Glomerular visceral epithelial cell (primary cell): ENCODE results near the gene CCSER2.

Source experiments
- DNase-seq: peaks from one replicate; pipeline ENCODE4 v3.0.0-alpha.2; 2016; ENCODE audit errors: extremely low spot score

The CCSER2 gene

GRCh38 chr10:84348860-84349259 lies 20.5 kb downstream of the CCSER2 start:
- DNase-seq: no peak

- peak; percentile 52 for DNase-seq
These were observed 24.0 kb downstream of the CCSER2 start for GRCh38 chr10:84352251-84352842.

DNA sequence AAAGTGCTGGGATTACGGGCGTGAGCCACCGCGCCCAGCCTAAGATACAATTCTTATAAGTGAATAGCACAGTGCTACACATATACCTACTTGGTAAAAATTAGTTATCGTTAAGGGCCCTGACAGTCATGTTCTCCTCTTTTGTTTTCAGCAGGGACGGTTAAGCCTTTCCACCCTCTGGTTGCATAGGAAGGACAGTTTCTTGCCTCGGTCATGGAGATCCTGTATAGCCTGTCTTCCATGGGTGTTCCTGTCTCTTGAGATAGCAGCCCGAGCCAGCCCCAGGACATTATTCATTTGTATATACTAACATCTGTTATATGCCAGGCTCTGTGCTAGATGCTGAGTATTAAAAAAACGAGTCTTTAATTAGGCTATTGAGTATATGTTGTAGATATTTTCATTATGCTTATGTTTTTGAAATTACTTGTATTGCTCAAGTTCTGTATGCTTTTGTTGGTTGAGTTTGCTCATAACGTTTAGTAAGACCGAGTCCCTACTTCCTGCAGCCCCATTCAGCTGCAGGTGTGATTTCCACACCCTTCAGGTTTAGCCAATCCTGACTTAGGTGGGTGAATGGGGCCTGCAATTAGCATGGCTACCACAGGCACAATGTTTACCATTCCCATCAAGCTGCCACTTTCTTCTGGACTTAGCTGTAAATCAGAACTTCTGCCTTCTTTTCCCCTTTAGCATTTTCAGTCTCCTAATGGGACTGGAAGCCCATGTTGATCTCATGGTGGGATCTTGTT lies 24.8 kb downstream of the CCSER2 start:
- DNase-seq: no peak

DNA sequence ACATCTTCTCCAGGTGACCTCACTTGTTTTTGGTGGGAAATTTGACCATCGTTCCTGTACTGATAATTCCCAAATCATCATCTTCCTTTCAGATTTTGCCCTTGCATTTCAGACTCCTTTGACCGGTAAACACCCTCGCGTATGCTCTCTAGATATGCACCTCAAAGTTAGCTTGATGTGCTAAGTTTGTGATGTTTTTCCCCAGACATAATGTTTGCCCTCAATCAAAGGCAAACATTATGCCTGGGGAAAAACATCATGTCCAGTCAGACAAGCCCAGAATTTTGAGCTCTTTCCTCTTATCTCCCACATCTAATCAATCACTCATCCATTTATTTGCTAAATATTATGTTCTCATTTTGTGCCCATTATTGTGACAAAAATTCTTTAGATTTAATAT lies 26.2 kb downstream of the CCSER2 start:
- no peak for DNase-seq

DNA sequence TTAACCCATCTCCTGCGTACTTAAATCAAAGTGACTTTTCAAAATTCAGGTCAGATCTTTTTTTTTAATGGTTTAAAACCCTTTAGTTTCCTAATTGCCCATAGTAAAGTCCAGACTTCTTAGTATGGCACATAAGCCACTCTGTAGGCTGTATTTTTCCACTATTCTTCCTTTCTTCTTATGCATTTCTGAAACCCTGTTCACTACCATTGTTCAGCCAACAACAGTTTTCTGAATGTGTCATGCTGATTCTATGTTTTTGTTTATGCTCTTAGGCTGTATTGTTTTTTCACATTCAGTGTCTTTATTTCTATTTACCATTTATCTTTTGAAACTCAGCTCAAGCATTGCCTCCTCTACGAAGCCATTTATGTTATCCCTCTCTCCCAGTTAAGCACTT lies 26.7 kb downstream of the CCSER2 start:
- DNase-seq: no peak

- no peak for DNase-seq
These were observed 28.5 kb downstream of the CCSER2 start for GRCh38 chr10:84356928-84357327.

DNA sequence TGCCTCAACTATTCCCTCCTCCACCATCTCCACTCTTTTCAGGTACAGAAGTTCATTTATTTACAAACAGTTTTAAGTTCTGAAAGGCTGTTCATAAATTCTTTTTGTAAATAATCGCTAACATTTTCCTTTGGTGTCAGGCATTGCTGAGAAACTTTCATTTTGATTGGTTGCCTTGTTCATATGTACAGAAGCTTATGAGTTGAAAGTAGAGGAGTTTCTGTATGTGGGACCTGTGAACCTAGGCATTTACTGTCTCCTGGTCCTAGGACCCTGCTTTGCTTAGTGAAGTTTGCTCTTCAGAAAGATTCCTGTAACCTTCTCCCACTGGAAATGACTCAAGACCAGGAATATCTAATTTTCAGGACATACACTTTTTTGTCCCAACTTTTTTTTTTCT lies 30.4 kb downstream of the CCSER2 start:
- DNase-seq: no peak

- DNase-seq: peak; percentile 22
These were observed 32.4 kb downstream of the CCSER2 start for GRCh38 chr10:84360637-84361365.

DNA sequence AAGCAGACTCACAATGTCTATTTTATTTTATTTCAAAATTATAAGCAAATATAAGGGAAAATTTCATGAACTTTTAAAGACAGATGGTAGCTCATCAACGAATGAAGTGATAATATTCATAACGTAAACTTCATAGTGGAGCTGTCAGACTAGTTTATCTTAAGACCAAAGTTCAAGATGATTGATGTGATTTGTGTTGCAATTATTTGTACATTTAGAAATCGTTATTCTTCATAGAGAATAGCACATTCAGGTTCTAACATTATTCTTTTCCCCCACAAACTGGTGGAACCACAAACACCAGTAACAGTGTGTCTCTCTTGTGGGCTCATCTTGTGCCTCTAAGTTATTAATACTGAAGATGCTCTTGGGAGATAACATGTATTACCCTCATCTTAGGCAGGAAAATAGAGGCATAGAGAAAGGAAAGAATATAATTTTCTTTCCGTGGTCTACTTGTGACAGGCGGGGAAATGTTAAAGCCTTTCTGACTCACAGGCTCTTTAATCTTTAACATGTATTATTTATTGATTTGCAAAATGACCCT lies 37.0 kb downstream of the CCSER2 start:
- DNase-seq: no peak

DNA sequence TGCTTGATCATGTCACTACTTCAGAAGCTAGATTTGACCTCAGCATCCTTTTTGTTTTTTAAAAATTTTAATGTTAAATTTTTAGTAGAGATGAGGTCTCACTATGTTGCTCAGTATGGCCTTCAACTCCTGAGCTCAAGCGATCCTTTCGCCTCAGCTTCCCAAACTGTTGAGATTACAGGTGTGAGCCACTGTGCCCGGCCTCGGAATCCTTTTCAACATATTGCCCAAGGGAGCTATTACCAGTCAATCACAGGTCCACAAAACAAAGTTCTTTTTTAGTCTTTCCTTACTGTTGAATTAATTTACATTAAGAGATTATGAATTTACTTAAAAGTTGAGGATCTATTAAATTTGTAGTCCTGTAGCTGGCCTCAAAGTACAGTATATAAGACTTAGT lies 37.7 kb downstream of the CCSER2 start:
- DNase-seq: no peak

DNA sequence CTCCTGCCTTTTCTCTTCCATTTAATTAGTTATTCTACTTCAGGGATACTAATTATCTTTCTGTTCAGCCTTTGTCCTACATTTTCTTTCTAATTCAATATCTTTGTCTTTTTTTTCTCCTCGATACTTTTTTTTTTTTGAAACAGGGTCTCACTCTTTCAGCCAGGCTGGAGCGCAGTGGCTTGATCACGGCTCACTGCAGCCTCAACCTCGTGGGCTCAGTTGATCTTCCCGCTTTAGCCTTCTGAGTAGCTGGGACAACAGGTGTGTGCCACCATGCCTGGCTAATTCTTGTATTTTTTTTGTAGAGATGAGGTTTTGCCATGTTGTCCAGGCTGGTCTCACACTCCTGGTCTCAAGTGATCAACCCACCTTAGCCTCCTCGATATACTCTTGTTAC lies 38.9 kb downstream of the CCSER2 start:
- no peak for DNase-seq

DNA sequence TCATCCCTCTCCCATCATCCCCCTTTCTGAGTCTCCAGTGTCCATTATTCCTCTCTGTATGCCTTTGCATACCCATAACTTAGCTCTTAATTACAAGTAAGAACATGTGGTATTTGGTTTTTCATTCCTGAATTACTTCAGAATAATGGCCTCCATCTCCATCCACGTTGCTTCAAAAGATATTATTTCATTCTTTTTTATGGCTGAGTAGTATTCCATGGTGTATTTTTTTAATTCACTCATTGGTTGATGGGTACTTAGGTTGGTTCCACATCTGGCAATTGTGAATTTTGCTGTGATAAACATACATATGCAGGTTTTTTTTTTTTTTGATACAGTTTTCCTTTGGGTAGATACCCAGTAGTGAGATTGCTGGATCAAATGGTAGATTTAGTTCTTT lies 40.4 kb downstream of the CCSER2 start:
- DNase-seq: no peak

- DNase-seq: no peak
These were observed 41.9 kb downstream of the CCSER2 start for GRCh38 chr10:84370283-84370682.

DNA sequence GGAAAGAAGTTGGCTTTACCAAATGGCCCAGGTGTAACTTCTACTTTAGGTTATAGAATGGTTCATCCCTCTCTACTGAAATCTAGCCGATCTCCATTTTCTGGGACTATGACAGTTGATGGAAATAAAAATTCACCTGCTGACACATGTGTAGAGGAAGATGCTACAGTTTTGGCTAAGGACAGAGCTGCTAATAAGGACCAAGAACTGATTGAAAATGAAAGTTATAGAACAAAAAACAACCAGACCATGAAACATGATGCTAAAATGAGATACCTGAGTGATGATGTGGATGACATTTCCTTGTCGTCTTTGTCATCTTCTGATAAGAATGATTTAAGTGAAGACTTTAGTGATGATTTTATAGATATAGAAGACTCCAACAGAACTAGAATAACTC lies 43.6 kb downstream of the CCSER2 start:
- no peak for DNase-seq

DNA sequence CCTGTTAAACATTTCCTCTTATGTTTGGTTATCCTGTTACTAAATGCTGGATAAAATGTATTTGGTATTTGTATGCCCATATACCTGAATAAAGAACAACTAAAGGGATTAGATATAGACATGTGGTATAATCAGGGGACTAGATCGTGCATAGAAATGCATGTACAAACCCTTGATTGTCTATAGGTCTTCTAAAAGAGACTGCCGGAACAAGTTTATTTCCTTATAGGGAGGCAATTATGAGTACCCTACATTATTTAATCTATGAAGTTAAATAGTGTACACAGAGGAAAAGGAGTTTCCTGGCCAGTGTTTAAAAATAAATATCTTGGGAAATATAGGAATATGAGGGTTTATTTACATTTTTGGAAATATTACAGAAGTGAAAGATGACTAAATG lies 44.6 kb downstream of the CCSER2 start:
- no peak for DNase-seq

DNA sequence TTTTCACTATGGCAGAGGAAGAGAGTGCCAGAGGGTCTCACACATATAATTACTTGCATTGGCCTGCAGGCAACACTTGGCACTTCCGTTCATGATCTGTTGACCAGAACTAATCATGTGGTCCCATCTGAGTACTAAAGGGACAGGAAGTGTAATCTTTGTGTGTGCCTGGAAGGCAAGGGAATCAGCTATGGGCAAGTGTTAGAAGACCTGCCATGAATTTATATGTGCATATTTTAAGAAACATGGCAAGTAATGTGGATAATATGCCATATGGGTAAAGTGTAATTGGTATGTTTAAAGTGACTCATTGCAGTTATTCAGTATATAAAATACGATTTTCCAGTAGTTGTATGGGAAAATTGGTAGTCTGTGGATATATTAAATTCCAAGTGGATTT lies 46.1 kb downstream of the CCSER2 start:
- DNase-seq: no peak

DNA sequence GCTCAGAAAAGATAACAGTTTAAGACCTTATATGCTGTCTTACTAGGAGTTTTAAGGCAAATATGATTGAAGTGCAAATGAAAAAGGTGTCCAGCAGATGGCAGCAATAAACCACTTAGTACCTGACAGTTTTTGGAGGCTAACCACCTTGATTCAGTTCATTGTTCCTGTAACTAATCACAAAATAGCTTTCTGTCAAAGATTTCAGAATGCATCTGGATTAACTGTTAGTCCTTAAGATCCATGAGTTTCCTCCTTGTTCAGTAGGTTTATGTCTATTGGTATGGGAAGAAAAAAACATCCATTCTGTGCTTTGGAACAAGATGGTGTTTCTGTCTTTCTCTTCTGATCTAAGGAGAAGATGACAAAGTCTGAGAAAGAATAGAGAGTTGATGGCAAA lies 46.6 kb downstream of the CCSER2 start:
- DNase-seq: peak; percentile 57

GRCh38 chr10:84375881-84376280 lies 47.5 kb downstream of the CCSER2 start:
- DNase-seq: no peak

DNA sequence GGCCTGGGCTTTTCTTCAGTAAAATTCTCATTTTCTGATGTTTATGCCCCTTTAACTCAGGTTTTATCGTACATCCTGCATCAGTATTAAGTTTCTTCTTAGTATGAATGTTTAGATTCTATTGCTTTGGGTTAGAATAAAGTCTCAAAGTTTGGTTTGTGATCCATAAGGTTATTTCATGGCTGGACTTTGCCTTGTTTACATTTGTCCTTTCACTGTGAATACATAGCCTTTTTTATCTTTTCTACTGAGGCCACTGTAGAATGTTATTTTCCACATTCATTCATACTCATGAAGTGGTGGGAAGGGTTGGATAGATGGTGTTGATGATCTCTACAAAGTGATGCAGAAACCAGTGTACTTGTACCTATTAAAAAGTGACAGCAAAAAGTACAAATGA lies 59.8 kb downstream of the CCSER2 start:
- DNase-seq: no peak

GRCh38 chr10:84390364-84390763 lies 62.0 kb downstream of the CCSER2 start:
- no peak for DNase-seq

- no peak for DNase-seq
These were observed 62.9 kb downstream of the CCSER2 start for GRCh38 chr10:84391326-84391725.

- DNase-seq: no peak
These were observed 63.8 kb downstream of the CCSER2 start for GRCh38 chr10:84392181-84392580.

- DNase-seq: no peak
These were observed 67.2 kb downstream of the CCSER2 start for GRCh38 chr10:84395581-84395980.
